ENCODE data around the gene PALLD.

DNA sequence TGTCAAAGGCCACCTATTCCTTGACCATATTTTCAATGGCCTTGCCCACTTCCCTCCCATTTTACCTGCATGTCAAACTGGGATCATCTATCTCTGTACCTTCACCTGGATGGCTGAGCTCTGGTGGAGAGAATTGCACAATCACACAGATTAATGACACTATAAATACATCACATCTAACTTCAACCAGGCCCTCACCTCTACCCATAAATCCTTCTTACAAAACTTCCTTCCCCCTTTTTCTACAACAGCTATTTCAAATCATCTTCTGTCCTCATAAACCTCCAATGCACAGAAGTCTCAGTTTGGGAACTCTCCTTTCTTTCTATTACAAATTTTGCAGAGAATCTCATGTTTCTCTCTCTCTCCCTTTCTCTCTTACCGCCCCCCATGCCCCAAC lies 9.2 kb downstream of the PALLD start:
- TF ChIP-seq CTCF (IDR thresholded peaks at IDR 0.05; ENCODE audit: low read depth, low read length) (no peak), POLR2A (IDR thresholded peaks at IDR 0.05; ENCODE audit: extremely low read depth, insufficient read length) (no peak)
